HG02840 (cell line): ENCODE data around the gene ZDHHC11.
"Not testable (repeated sequence)": the region's sequence is repeated elsewhere in the genome, so short reads cannot be mapped to it uniquely, and the experiment has no call there.

Experiments
- ATAC-seq: cut with Tn5 transposase; IDR thresholded peaks from one replicate; pipeline ENCODE4 v1.9.1; 2021; ENCODE audit warnings: mild to moderate bottlenecking, moderate library complexity, moderate number of reproducible peaks; ENCODE audit not compliant: unreplicated experiment, low FRiP score

ZDHHC11 gene

GRCh38 chr5:845676-846601 lies 4.8 kb downstream of the ZDHHC11 start:
- not testable (repeated sequence) for ATAC-seq

GRCh38 chr5:845031-845675 lies 5.6 kb downstream of the ZDHHC11 start:
- ATAC-seq: not testable (repeated sequence)

DNA sequence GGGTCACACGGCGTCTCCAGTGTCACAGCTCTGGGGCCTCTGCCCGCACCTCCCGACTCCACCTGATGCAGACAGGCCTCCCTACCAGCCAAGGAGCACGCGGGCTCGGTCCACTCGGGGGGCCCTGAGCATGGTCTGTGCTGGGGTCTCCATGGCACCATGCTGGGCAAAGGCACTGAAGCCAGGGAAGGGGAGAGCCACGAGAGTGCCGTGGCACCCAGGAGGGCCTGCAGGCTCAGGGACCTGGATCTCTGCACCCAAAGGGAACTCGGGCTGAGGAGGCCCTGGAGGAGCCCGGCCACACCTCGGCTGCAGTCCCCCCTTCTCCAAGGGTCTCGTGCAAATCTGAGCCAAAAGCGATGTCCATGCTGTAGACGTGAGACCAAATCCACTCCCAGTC lies 6.4 kb downstream of the ZDHHC11 start:
- ATAC-seq: not testable (repeated sequence)

DNA sequence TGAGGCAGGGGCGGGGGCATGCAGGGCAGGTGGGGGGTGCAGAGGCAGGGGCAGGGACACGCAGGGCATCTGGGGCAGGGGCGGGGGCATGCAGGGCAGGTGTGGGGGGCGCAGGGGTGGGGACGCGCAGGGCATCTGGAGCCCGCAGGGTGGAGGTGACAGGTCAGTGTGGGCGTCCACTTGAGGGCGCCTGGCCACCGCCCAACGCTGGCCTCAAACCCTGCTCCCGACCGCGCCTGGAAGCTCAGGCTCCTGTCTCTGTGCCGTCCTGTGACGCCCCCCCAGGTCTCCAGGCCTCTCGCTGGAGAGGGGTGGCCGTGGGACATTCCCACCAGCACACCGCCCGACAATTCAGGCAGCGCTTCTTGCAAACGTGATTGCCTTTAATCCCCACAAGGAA lies 6.9 kb downstream of the ZDHHC11 start:
- not testable (repeated sequence) for ATAC-seq

- not testable (repeated sequence) for ATAC-seq
Measured at GRCh38 chr5:843371-843770, 7.4 kb downstream of the ZDHHC11 start.

DNA sequence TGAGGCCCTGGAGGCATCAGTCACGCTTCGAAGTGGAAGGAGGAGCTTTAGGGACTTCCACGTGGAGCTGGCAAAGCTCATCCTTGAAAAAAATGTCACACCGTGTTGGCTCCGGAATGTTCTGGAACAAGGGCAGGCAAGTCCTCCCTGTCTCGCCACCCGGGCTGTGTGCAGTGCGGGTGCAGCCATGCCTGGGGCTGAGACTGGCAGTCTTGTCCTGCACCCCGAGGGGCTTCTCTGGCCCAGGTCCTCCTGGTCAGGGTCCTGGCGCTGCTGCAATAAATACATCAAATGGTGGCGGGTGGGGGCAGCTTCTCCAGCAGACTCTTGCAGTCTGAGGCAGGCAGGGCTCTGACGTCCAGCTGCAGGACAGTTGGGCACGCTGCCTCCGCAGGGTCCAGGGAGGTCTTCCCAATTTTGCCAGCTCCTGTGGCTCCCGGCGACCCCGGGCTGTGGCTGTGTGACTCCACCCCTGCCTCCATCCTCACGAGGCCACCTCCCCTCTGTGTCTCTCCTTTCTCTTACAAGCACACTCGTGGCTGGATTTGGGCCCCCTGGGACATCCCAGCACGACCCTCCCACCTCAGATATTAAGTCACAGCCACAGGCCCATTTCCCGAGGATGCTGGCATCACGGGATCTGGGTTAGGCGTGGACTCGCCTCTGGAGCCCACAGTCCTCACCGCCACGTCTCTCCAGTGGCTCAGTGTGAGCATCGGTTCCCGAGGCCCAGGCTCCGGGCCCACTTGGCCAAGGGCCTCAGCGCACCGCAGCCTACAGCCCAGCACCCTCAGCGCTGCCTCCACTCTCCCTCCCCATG lies 8.2 kb downstream of the ZDHHC11 start:
- not testable (repeated sequence) for ATAC-seq

DNA sequence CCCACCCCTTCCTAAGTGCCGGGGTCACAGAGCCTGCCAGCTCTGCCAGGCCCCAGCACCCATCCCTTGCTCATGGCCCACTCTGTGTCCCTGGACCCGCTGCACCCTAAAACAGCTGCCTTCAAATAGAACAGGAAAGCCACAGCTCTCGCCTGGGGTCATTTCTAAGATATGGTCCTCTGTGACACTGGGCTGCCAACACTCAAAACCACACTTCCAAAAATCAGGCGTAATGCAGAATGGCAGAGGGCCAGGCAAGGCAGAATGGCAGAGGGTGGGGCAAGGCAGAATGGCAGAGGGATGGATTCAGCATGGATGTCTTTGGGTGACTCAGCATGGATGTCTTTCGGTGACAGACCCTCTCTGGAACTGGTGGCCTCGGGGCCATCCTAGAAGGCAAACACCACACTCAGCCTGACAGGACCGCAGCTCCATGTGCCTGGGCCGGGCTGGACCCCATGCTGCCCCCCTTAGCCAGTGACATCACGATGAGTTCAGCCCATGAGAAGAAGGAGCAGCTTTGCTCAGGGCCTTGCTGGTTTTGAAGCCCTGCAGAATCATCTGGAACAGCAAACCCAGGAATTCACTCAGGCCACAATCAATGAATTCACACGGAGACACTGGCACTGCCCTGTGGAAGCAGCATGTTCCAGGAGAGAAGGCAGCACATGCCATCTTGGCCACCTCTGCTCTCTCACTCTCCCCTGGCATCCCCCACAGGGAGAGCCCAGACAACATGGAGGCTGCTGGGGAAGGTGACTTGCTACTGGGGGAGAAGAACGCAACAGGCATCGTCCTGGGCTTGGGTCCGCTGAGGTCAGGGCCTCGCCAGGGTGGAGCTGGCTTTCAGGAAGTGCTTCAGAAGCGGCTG lies 9.0 kb downstream of the ZDHHC11 start:
- not testable (repeated sequence) for ATAC-seq

- ATAC-seq: not testable (repeated sequence)
Measured at GRCh38 chr5:840974-841435, 9.8 kb downstream of the ZDHHC11 start.

DNA sequence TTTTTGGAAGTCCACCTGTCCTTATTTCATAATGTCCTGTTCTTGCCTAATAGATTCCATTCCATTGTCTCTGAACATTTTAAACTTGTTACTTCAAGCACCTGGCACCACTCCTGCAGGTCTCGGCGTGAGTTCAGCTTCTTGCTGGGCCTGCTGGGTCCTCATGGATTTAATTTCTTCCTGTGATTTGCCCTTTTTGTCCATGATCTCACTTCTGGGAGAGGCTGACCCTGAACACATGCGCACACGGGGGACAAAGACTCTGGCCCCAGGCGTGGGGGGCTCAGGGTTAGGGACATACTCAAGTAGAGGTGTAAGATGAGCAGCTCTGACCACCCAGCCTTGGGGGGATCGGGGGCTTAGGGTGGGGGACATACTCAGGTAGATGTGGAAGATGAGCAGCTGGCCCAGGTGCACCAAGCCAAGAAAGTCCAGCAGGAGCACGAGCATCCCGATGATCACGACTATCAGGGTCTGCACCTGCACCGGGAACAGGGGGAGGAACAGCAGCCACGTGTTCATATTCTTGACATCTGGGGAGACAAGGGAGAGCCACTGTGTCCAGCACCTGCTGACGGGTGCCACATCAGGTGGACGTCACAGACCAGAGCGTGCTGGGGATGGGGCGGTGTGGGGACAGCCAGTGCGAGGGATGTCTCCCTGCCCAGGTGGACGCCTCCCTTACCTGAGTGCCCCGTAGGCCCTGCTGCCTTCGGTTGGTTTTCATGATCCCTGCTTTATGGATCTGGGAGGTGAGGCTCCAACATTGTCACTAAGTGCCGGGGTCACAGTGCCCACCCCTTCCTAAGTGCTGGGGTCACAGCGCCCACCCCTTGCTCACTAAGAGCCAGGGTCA lies 10.4 kb downstream of the ZDHHC11 start:
- not testable (repeated sequence) for ATAC-seq

DNA sequence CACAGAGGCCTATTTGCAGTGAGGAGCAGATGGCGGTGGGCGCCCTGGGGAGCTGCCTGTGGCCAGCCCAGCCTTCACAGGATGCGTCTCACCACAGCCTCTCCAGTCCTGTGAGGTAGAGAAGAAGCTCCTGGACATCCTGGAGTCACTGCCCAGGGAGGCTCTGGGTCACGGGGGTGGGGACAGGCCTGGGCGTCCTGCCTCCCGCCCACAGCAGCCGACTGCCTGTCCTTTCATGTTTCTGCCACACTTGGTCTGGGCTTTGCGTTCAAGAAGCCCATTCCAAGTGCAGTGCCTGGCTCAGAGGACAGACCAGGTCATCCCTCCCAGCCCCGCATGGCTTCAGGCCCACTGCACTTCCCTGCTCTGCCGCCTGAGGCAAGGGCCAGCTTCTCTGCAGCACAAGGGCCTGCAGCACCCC lies 12.3 kb downstream of the ZDHHC11 start:
- not testable (repeated sequence) for ATAC-seq

- ATAC-seq: not testable (repeated sequence)
Measured at GRCh38 chr5:837621-838121, 13.1 kb downstream of the ZDHHC11 start.

GRCh38 chr5:835933-836612 lies 14.7 kb downstream of the ZDHHC11 start:
- not testable (repeated sequence) for ATAC-seq

DNA sequence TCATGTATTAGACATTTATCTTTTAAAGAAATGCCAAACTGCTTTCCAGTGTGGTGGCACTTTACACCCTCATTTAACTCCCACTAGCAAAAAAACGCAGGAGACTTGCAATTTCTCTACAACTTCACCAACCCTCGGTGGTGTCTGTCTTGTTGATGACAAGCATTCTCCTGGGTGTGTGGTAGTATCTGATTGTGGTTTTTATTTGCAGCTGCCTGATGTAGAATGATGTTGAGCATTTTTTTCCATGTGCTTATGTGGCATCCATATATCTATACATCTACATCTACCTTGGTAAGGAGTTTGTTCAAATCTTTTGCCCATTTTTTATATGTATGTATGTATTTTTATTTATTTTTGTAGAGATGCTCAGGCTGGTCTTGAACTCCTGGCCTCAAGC lies 16.8 kb downstream of the ZDHHC11 start:
- not testable (repeated sequence) for ATAC-seq

DNA sequence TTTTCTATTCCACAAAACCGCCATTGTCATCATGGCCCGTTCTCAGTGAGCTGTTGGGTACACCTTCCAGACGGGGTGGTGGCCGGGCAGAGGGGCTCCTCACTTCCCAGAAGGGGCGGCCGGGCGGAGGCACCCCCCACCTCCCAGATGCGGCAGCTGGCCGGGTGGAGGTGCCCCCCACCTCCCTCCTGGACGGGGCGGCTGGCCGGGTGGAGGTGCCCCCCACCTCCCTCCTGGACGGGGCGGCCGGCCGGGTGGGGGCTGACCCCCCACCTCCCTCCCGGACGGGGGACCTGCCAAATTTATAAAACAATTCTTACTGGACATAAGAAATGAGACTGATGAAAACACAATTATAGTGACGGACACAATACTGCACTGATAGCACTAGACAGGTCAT lies 22.6 kb downstream of the ZDHHC11 start:
- ATAC-seq: not testable (repeated sequence)

DNA sequence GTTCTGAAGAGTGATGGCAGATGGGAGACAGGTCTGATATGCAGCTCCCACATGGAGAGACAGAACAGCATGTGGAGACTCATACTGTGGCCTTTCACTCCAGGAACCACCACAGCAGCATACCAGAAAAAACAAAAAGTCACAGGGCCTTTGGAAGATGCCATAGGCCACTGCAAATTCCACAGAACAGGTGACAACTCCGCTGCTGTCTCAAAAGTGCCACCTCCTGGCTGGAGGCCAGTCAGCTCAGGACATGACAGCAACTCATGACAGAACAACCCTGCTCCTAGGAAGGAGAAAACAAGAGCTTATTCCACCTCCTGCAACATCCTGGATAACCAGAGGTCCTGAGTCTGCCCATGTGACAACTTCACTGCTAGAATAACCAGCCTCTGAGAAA lies 25.2 kb downstream of the ZDHHC11 start:
- not testable (repeated sequence) for ATAC-seq

GRCh38 chr5:821504-821903 lies 29.3 kb downstream of the ZDHHC11 start:
- no peak for ATAC-seq

- ATAC-seq: no peak
Measured at GRCh38 chr5:820245-820644, 30.5 kb downstream of the ZDHHC11 start.

DNA sequence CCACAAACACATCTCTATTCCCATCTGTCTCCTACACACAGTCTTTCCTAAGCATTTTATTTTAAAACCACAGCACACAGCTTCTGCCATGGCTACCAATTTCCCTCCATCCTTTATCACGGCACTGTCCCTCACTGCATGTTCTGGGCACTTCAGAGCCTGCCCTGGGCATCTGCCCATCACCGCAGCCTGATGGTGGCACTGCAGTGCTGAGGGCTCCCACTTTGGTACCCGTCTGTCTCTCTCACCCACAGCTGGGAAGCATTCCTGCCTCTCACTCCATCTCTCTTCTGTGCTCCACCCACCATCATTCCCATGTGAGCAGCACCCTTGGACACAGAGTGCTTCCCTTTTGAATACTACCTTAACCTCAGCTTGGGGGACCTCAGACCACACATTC lies 31.7 kb downstream of the ZDHHC11 start:
- ATAC-seq: no peak
